Neuron (in vitro differentiated cells): ENCODE measurements around the gene ARHGAP18.
A peak's percentile ranks its signal among the peaks of the same experiment; 100 is the strongest.

Experiments
- H2AFZ ChIP-seq: one replicate; pipeline ENCODE4 v1.6.1; 2013; ENCODE audit warnings: low read depth, mild to moderate bottlenecking, inconsistent platforms, low read length, moderate library complexity
- H3K27me3 ChIP-seq: one replicate; pipeline ENCODE4 v1.6.1; 2013; ENCODE audit warnings: low read length; ENCODE audit not compliant: insufficient read depth
- H3K36me3 ChIP-seq: one replicate; pipeline ENCODE4 v1.6.1; 2013; ENCODE audit warnings: low read length; ENCODE audit not compliant: insufficient read depth
- H3K4me1 ChIP-seq: one replicate; pipeline ENCODE4 v1.6.1; 2013; ENCODE audit warnings: low read length; ENCODE audit not compliant: insufficient read depth
- H3K4me3 ChIP-seq: 2 replicates; pipeline ENCODE4 v1.5.1; 2013; ENCODE audit warnings: mild to moderate bottlenecking, low read length, moderate library complexity
- H3K9me3 ChIP-seq: one replicate; pipeline ENCODE4 v1.6.1; 2013; ENCODE audit warnings: low read length

The ARHGAP18 gene

GRCh38 chr6:129740013-129740412 is 30.0 kb upstream of the ARHGAP18 start:
- Histone ChIP-seq H3K36me3 (no peaks in the 10 kb centered on the region), H3K9me3 (no peaks in the 10 kb centered on the region), H3K4me3 (no peak overlapping the region)

GRCh38 chr6:129736105-129736504 is 26.1 kb upstream of the ARHGAP18 start:
- Histone ChIP-seq H3K9me3 (no peaks in the 10 kb centered on the region), H3K27me3 (no peaks in the 10 kb centered on the region), H2AFZ (no peak overlapping the region), H3K4me1 (no peaks in the 10 kb centered on the region), H3K4me3 (no peak overlapping the region), H3K36me3 (no peaks in the 10 kb centered on the region)

More at GRCh38 chr6:129740013-129740412, 30.0 kb upstream of the ARHGAP18 start:
- H2AFZ ChIP-seq, result no peak overlapping the region
- no peaks in the 10 kb centered on the region for H3K4me1 ChIP-seq
- H3K27me3 ChIP-seq, result no peaks in the 10 kb centered on the region

GRCh38 chr6:129733290-129733689 is 23.3 kb upstream of the ARHGAP18 start:
- no peaks in the 10 kb centered on the region for H3K9me3 ChIP-seq
- no peaks in the 10 kb centered on the region for H3K36me3 ChIP-seq
- no peak overlapping the region for H2AFZ ChIP-seq
- H3K27me3 ChIP-seq, result no peaks in the 10 kb centered on the region
- H3K4me3 ChIP-seq, result no peak overlapping the region
- H3K4me1 ChIP-seq, result no peaks in the 10 kb centered on the region

GRCh38 chr6:129732542-129732941 is 22.6 kb upstream of the ARHGAP18 start:
- H3K4me1 ChIP-seq, result no peaks in the 10 kb centered on the region
- H2AFZ ChIP-seq, result no peak overlapping the region
- no peaks in the 10 kb centered on the region for H3K36me3 ChIP-seq
- H3K9me3 ChIP-seq, result no peaks in the 10 kb centered on the region
- no peak overlapping the region for H3K4me3 ChIP-seq
- H3K27me3 ChIP-seq, result no peaks in the 10 kb centered on the region

- Histone ChIP-seq H3K9me3 (no peaks in the 10 kb centered on the region), H3K36me3 (no peaks in the 10 kb centered on the region), H3K27me3 (no peaks in the 10 kb centered on the region), H3K4me1 (no peaks in the 10 kb centered on the region), H2AFZ (no peak overlapping the region), H3K4me3 (no peak overlapping the region)
These were observed 22.1 kb upstream of the ARHGAP18 start for GRCh38 chr6:129732034-129732433.

- H3K27me3 ChIP-seq, result no peaks in the 10 kb centered on the region
- no peaks in the 10 kb centered on the region for H3K36me3 ChIP-seq
- H3K4me1 ChIP-seq, result no peaks in the 10 kb centered on the region
- peak overlapping the region; percentile 14 for H2AFZ ChIP-seq
- no peak overlapping the region for H3K4me3 ChIP-seq
- H3K9me3 ChIP-seq, result no peaks in the 10 kb centered on the region
These were observed 21.5 kb upstream of the ARHGAP18 start for GRCh38 chr6:129731428-129731827.

GRCh38 chr6:129730477-129731165 is 20.6 kb upstream of the ARHGAP18 start:
- no peak overlapping the region for H3K4me3 ChIP-seq
- H3K36me3 ChIP-seq, result no peaks in the 10 kb centered on the region
- H3K4me1 ChIP-seq, result no peaks in the 10 kb centered on the region
- peak overlapping the region; percentile 14 for H2AFZ ChIP-seq
- H3K9me3 ChIP-seq, result no peaks in the 10 kb centered on the region
- H3K27me3 ChIP-seq, result no peaks in the 10 kb centered on the region

- Histone ChIP-seq H3K4me1 (peaks cover 2% of the 10 kb centered on the region), H3K36me3 (no peaks in the 10 kb centered on the region), H3K27me3 (no peaks in the 10 kb centered on the region), H2AFZ (no peak overlapping the region), H3K9me3 (no peaks in the 10 kb centered on the region), H3K4me3 (no peak overlapping the region)
These were observed 16.7 kb upstream of the ARHGAP18 start for GRCh38 chr6:129726650-129727049.

- Histone ChIP-seq H3K4me1 (peaks cover 2% of the 10 kb centered on the region), H3K9me3 (no peaks in the 10 kb centered on the region), H3K4me3 (no peak overlapping the region), H3K36me3 (no peaks in the 10 kb centered on the region), H3K27me3 (no peaks in the 10 kb centered on the region), H2AFZ (no peak overlapping the region)
These were observed 15.4 kb upstream of the ARHGAP18 start for GRCh38 chr6:129725341-129725740.

GRCh38 chr6:129719692-129720091 is 9.7 kb upstream of the ARHGAP18 start:
- Histone ChIP-seq H3K9me3 (no peaks in the 10 kb centered on the region), H2AFZ (no peak overlapping the region), H3K4me3 (no peak overlapping the region), H3K4me1 (peaks cover 2% of the 10 kb centered on the region), H3K36me3 (no peaks in the 10 kb centered on the region), H3K27me3 (no peaks in the 10 kb centered on the region)

- Histone ChIP-seq H3K36me3 (no peaks in the 10 kb centered on the region), H3K9me3 (no peaks in the 10 kb centered on the region), H3K4me3 (no peak overlapping the region), H2AFZ (no peak overlapping the region), H3K4me1 (peaks cover 2% of the 10 kb centered on the region), H3K27me3 (no peaks in the 10 kb centered on the region)
These were observed 7.3 kb upstream of the ARHGAP18 start for GRCh38 chr6:129717277-129717676.

GRCh38 chr6:129713806-129714333 is 3.9 kb upstream of the ARHGAP18 start:
- H2AFZ ChIP-seq, result no peak overlapping the region
- peaks cover 10% of the 10 kb centered on the region for H3K4me1 ChIP-seq
- H3K4me3 ChIP-seq, result no peak overlapping the region
- H3K9me3 ChIP-seq, result no peaks in the 10 kb centered on the region
- H3K27me3 ChIP-seq, result no peaks in the 10 kb centered on the region
- H3K36me3 ChIP-seq, result no peaks in the 10 kb centered on the region

GRCh38 chr6:129711271-129711631 is 1.3 kb upstream of the ARHGAP18 start:
- Histone ChIP-seq H2AFZ (no peak overlapping the region), H3K9me3 (no peaks in the 10 kb centered on the region), H3K4me1 (peaks cover 14% of the 10 kb centered on the region), H3K27me3 (no peaks in the 10 kb centered on the region), H3K4me3 (no peak overlapping the region), H3K36me3 (no peaks in the 10 kb centered on the region)
